ENCODE data around the gene PIP4K2A. TPM values are rescaled to one million over a fixed set of nuclear protein-coding genes. Genes with fewer than 3 reads are reported as not detected.
"Not testable (repeated sequence)": the region's sequence is repeated elsewhere in the genome, so short reads cannot be mapped to it uniquely, and the experiment has no call there.

The PIP4K2A gene
- total RNA-seq, 2 experiments from 2014 or later = 126 to 137 TPM

DNA sequence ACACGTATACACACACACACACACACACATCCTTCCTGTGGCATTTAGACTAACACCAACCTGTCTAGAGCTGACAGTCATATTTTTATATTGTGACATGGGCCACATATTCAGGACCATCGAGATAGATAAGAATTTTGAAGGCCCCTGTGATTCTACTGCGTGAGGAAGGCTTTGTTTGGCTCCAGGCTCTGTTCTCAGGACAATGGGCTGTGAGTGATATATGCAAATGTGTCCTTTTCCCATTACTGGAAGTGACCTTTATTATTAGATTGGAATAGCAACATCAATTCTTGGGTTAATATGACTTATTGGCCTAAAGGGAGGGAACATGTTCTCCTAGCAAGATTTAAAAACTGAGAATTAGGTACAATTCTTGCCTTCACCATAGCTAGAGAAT, 213.0 kb downstream of the PIP4K2A start:
- DNase-seq = no peak
- Mint-ChIP-seq H3K36me3 (ENCODE audit: low read depth) (no peaks in the 10 kb centered on the region), H3K9me3 (no peaks in the 10 kb centered on the region), H3K4me3 (no peak overlapping the region), H3K4me1 (peaks cover 11% of the 10 kb centered on the region), H3K27me3 (peaks cover 39% of the 10 kb centered on the region), H3K27ac (no peak overlapping the region)
- ChIA-PET POLR2A (interaction anchor here (1.0 kb wide), 1 partner anchor 14 kb away, joined by 3 read pairs; no protein-coding TSS in a partner anchor), CTCF (interaction anchor here (0.6 kb wide), 1 partner anchor 488 kb away, joined by 4 read pairs; no protein-coding TSS in a partner anchor)

DNA sequence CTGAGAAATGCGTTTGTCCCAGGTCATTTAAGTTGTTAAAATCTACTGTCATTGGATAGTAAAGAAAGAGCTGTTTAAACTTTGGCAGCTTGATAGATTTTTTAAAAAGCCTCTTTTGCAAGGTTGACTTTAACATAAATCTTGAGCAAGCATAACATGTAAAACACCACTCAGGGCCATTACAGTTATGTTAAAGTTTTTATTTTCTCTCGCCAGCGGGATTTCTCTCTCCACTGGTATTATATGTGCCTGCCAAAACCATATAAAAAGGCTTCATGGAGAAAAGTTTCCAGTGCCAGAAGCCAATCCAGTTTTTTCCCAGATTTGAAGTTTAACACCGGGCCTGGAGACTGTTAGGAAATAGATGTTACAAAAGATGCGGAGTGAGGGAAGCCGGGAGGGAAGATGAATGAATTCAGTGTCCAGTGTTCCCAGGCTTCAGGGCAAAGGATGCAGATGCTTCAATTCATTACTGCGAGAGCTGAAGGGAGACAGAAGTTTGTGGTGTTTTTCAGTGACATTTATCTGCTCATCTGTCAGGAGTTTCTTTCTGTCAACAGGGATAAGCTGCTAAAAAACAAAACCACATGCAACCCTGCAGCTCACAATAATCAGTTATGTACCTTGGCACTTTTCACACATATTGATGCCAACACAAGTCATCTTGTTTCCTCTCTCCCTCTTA, 213.6 kb downstream of the PIP4K2A start:
- Mint-ChIP-seq H3K36me3 (ENCODE audit: low read depth) (no peaks in the 10 kb centered on the region), H3K27me3 (peaks cover 36% of the 10 kb centered on the region), H3K4me3 (no peak overlapping the region), H3K4me1 (peaks cover 5% of the 10 kb centered on the region), H3K27ac (no peak overlapping the region), H3K9me3 (no peaks in the 10 kb centered on the region)
- no peak for DNase-seq
- ChIA-PET POLR2A (interaction anchor here (1.0 kb wide), 1 partner anchor 14 kb away, joined by 3 read pairs; no protein-coding TSS in a partner anchor), CTCF (no interaction called here)

DNA sequence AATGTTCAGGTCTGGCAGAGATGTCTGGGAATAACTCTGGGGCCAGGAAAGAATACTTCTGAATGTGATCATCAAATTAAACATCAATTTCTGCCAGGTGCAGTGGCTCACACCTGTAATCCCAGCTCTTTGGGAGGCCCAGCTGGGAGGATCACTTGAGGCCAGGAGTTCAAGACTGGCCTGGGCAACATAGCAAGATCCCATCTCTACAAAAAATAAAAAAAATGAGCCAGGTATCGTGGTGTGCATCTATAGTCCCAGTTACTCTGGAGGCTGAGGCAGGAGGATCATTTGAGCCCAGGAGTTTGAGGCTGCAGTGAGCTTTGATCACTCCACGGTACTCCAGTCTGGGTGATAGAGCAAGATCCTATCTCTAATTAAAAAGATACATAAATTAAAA, 214.4 kb downstream of the PIP4K2A start:
- DNase-seq; H3K27ac Mint-ChIP-seq; H3K4me1 Mint-ChIP-seq; POLR2A ChIA-PET; H3K9me3 Mint-ChIP-seq; H3K36me3 Mint-ChIP-seq (ENCODE audit: low read depth); H3K4me3 Mint-ChIP-seq: not testable (repeated sequence)
- CTCF ChIA-PET = interaction anchor here (0.6 kb wide), 1 partner anchor 595 kb away, joined by 3 read pairs; no protein-coding TSS in a partner anchor
- peaks cover 35% of the 10 kb centered on the region for H3K27me3 Mint-ChIP-seq

DNA sequence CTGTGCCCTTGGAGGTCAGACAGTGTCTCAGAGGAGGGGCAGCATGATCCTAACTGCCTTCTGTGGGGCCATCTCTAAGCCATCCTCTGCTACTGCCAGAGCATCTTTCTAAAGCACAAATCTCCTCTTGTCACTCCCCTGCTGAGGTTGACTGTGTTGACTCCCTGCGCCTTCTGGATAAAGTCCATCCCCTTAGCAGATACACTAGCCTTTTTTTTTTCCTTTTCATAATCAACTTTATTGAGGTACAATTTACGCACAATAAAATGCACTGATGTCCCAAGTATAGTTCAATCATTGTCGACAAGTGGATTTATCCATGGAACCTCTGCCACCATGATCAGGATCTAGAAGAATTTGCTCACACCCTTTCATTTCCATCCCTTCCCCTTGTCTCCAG, 219.0 kb downstream of the PIP4K2A start:
- peaks cover 7% of the 10 kb centered on the region for H3K9me3 Mint-ChIP-seq
- peaks cover 21% of the 10 kb centered on the region for H3K27me3 Mint-ChIP-seq
- H3K36me3 Mint-ChIP-seq (ENCODE audit: low read depth) = peaks cover 8% of the 10 kb centered on the region
- no peak overlapping the region for H3K27ac Mint-ChIP-seq
- no peak for DNase-seq
- CTCF ChIA-PET = no interaction called here
- peaks cover 21% of the 10 kb centered on the region for H3K4me1 Mint-ChIP-seq
- H3K4me3 Mint-ChIP-seq = no peak overlapping the region
- POLR2A ChIA-PET = no interaction called here

DNA sequence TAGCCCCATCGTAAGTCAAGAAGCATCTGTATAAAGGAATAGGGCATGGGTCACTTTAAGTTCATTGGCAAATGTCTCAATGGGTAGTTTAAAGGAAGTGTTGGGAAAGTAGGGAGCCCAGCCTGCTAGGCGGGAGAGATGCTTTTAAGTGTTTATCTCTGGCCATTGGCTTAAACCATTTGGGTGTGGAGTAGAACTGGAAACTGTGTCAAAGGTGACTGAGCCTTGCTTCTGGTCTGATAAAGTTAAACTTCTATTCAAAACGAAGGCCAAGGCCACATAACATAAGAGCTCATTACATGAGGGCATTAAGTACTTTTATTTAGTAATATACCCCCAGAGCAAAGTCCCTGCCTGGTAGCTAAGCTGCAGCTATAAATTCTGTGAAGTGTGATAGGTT, 220.4 kb downstream of the PIP4K2A start:
- CTCF ChIA-PET = no interaction called here

DNA sequence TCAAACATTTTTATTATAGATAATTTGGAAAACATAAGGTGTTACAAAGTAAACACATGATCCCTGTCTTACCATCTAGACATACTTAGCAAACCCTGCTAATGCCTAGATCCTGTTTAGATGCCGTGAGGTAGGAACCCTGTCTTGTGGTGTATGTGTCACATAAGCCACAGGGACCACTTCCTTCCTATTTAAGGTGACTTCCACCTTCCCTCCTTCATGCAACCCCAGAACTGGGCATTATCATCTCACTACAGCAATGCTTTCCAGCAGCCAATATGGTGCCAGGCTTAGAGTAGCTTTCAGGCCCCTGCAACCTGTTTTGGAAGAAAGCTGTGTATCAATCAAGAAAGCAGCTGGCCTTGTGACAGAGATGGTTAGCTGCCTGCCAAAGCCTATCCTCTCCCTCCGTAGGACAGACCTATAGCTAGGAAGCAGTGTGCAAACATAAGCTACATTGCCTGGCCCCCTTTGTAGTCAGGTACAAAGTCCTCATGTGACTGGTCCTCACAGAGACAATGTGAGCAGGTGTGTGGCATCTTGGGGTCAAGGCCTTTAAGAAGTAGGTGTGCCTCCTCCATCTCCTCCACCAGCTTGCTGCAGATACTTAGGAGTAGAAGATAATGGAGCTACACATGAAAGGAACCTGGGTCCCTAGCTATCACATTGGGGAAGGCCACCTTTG, 222.3 kb downstream of the PIP4K2A start:
- H3K36me3 Mint-ChIP-seq (ENCODE audit: low read depth) = peaks cover 8% of the 10 kb centered on the region
- H3K4me3 Mint-ChIP-seq = no peak overlapping the region
- H3K4me1 Mint-ChIP-seq = peaks cover 25% of the 10 kb centered on the region
- H3K9me3 Mint-ChIP-seq = peaks cover 9% of the 10 kb centered on the region
- H3K27ac Mint-ChIP-seq = peak overlapping the region; percentile 41
- POLR2A ChIA-PET = interaction anchor here (1.1 to 1.4 kb wide), 2 partner anchors 14 to 56 kb away, joined by 3 to 5 read pairs; no protein-coding TSS in a partner anchor
- peak; percentile 67 for DNase-seq
- CTCF ChIA-PET = no interaction called here
- H3K27me3 Mint-ChIP-seq = peaks cover 12% of the 10 kb centered on the region

More for the DNA sequence above, 220.4 kb downstream of the PIP4K2A start:
- Mint-ChIP-seq H3K9me3 (peaks cover 9% of the 10 kb centered on the region), H3K4me3 (no peak overlapping the region), H3K27ac (no peak overlapping the region), H3K27me3 (peaks cover 14% of the 10 kb centered on the region), H3K36me3 (ENCODE audit: low read depth) (peaks cover 8% of the 10 kb centered on the region), H3K4me1 (peaks cover 23% of the 10 kb centered on the region)
- POLR2A ChIA-PET = no interaction called here
- DNase-seq = no peak

DNA sequence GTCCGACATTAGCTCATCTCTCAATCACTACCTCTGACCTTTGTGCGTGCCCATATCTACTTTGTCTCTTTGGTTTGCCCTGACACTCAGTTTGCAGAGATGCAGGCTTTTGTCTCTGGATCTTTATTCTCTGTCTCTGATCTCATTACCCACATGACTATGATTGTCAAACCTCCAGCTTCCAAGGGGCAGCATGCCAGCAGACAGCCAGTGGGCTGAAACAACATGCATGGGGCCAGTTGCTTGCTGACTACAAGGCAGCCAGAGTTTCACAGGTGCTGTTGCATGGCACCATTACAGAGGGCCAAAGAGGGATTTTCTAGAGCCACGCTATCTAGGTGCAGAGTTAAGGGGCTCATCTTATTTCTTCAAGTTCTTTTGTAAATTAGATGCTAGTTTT, 222.9 kb downstream of the PIP4K2A start:
- peaks cover 12% of the 10 kb centered on the region for H3K27me3 Mint-ChIP-seq
- H3K4me1 Mint-ChIP-seq = peaks cover 25% of the 10 kb centered on the region
- no peak for DNase-seq
- H3K27ac Mint-ChIP-seq = no peak overlapping the region
- H3K9me3 Mint-ChIP-seq = peaks cover 9% of the 10 kb centered on the region
- peaks cover 8% of the 10 kb centered on the region for H3K36me3 Mint-ChIP-seq (ENCODE audit: low read depth)
- POLR2A ChIA-PET = interaction anchor here (0.7 to 1.4 kb wide), 3 partner anchors 14 to 489 kb away, joined by 3 to 5 read pairs (median 3); no protein-coding TSS in a partner anchor
- CTCF ChIA-PET = no interaction called here
- H3K4me3 Mint-ChIP-seq = no peak overlapping the region

DNA sequence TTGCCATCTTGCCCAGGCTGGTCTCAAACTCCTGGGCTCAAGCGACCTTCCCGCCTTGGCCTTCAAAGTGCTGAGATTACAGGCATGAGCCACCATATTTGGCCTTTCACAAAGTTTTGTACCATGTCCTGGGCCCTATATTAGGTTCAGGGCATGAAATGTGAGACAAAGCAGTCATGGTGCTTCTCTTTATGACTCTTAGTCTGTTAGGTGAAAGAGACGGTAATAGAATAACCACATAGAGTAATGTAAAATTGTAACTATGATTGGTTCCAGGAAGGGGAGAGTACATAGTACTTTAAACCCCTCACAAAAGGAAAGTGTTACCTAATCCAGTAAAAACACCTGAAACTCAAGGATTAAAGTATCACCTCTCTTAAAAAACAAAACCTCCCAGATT, 224.4 kb downstream of the PIP4K2A start:
- Mint-ChIP-seq H3K27ac (no peak overlapping the region), H3K4me3 (no peak overlapping the region), H3K27me3 (peaks cover 10% of the 10 kb centered on the region), H3K36me3 (ENCODE audit: low read depth) (peaks cover 8% of the 10 kb centered on the region), H3K4me1 (peaks cover 25% of the 10 kb centered on the region), H3K9me3 (peaks cover 9% of the 10 kb centered on the region)
- DNase-seq = no peak
- ChIA-PET CTCF (interaction anchor here (0.6 kb wide), 1 partner anchor 667 kb away, joined by 3 read pairs; no protein-coding TSS in a partner anchor), POLR2A (no interaction called here)

DNA sequence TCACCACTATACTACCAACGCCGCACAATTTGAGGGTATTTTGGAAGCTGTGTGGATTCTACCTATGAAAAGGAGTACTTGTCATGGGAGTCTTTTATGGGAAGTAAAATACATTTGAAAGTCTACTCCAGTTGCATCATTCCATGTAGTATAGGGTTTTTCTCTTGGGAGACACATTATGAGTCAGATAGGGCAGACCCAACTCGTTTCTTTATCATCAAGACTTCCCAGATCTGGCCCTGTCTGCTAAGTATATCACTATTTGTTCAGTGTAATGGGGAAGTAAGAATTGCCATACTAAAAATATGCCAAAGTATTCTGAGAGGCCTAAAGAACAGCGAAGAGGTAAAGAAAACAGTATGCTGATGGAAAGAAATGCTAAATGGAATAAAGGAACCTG, 224.9 kb downstream of the PIP4K2A start:
- Mint-ChIP-seq H3K36me3 (ENCODE audit: low read depth) (peaks cover 8% of the 10 kb centered on the region), H3K9me3 (peaks cover 9% of the 10 kb centered on the region), H3K4me3 (no peak overlapping the region), H3K4me1 (peaks cover 25% of the 10 kb centered on the region), H3K27ac (no peak overlapping the region), H3K27me3 (peaks cover 8% of the 10 kb centered on the region)
- CTCF ChIA-PET = no interaction called here
- DNase-seq = no peak
- POLR2A ChIA-PET = no interaction called here

DNA sequence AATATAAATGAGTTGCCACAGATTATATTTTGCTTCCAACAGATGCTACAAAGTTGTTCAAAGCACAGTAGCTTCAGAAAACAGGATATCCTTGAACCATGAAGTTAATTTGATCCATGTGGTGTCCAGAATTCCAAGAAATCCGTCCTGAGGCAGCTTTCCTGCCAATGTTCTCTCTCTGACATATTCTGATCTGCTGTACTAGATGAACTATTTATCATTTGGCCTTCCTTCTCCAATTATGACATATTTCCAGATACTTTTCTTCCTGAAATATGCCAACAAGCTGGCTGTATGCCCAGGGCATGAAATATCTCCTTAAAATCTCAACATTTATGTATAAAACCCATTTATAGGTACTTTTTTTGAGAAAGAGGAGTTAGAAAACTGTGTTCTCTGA, 227.9 kb downstream of the PIP4K2A start:
- peaks cover 3% of the 10 kb centered on the region for H3K9me3 Mint-ChIP-seq
- peaks cover 3% of the 10 kb centered on the region for H3K36me3 Mint-ChIP-seq (ENCODE audit: low read depth)
- ChIA-PET POLR2A (interaction anchor here (1.1 to 1.6 kb wide), 2 partner anchors 50 to 1034 kb away, joined by 3 to 4 read pairs; no protein-coding TSS in a partner anchor), CTCF (no interaction called here)
- H3K4me3 Mint-ChIP-seq = no peak overlapping the region
- no peak for DNase-seq
- H3K4me1 Mint-ChIP-seq = peaks cover 22% of the 10 kb centered on the region
- no peak overlapping the region for H3K27ac Mint-ChIP-seq
- peaks cover 6% of the 10 kb centered on the region for H3K27me3 Mint-ChIP-seq

Other genes with a start within 250 kb of the PIP4K2A start
- gene ARMC3, start 213.5 kb upstream of the PIP4K2A start, total RNA-seq = not detected